Prostate gland (tissue), 2 donors: Measurements from ENCODE around the gene IER3IP1. TPM values are rescaled to one million over a fixed set of nuclear protein-coding genes. Genes with fewer than 3 reads are reported as not detected.
A peak's percentile ranks its signal among the peaks of the same experiment; 100 is the strongest.

ENCODE experiments used
- DNase-seq: peaks from one replicate; pipeline ENCODE4 v3.0.0-alpha.2; 2019; ENCODE audit warnings: low spot score
- H3K27ac ChIP-seq, 2 donors: fragments of 200-600 bp; sonication (generic); 2 replicates each; pipeline ENCODE4 v1.5.1; 2017 to 2019
- H3K27me3 ChIP-seq: fragments of 200-600 bp; sonication (generic); replicated peaks from 2 replicates; pipeline ENCODE4 v1.5.1; 2019; ENCODE audit not compliant: insufficient read depth
- H3K36me3 ChIP-seq, 2 donors: fragments of 200-600 bp; sonication (generic); 1 replicate in 1 of 2; 2 replicates in 1 of 2; pipeline versions ENCODE4 v1.5.1 to v1.8.1; 2017 to 2019
- H3K4me1 ChIP-seq: fragments of 200-600 bp; sonication (generic); replicated peaks from 2 replicates; pipeline ENCODE4 v1.5.1; 2019
- H3K4me3 ChIP-seq, 2 donors: fragments of 200-600 bp; sonication (generic); 2 replicates each; pipeline ENCODE4 v1.5.1; 2017 to 2019
- H3K9me3 ChIP-seq: fragments of 200-600 bp; sonication (generic); 2 replicates; pipeline ENCODE4 v1.5.1; 2017
- POLR2A ChIP-seq: fragments of 450-650 bp; IDR thresholded peaks from one replicate; pipeline ENCODE4 v1.6.1; 2016; ENCODE audit warnings: antibody characterized with exemption, mild to moderate bottlenecking
- POLR2AphosphoS5 ChIP-seq: sonication (generic); formaldehyde crosslinking; IDR thresholded peaks from one replicate; pipeline ENCODE4 v1.6.1; 2017; ENCODE audit warnings: antibody characterized with exemption
- WGBS: methylation state at CpG from one replicate; pipeline ENCODE4 v1.1.5; 2018; 5-methylcytosine and 5-hydroxymethylcytosine counted together
- intact Hi-C: fragments of 100-400 bp; cut with DNase I; formaldehyde crosslinking; loops from one replicate; pipeline ENCODE4 v1.14.2; 2022
- total RNA-seq, 2 donors: library from RNA; depleted of rRNA; stranded (reverse); fragments of >200 nt; gene quantifications; one replicate each; pipeline ENCODE4 v1.1.0, GENCODE V29; 2016
- TF ChIP-seq, protein P1 (sequence below), 4 experiments: fragments of 200-600 bp in 2 of 4; fragments of 450-650 bp in 2 of 4; sonication (generic) in 2 of 4; IDR thresholded peaks; 1 replicate in 3 of 4; 2 replicates in 1 of 4; pipeline ENCODE4 v1.5.1; 2016 to 2019; ENCODE audit warnings: antibody characterized with exemption in 4 of 4, mild to moderate bottlenecking in 2 of 4, moderate library complexity in 2 of 4

The IER3IP1 gene
- total RNA-seq, 2 donors from 2014 or later, result 8.4 to 15.8 TPM

DNA sequence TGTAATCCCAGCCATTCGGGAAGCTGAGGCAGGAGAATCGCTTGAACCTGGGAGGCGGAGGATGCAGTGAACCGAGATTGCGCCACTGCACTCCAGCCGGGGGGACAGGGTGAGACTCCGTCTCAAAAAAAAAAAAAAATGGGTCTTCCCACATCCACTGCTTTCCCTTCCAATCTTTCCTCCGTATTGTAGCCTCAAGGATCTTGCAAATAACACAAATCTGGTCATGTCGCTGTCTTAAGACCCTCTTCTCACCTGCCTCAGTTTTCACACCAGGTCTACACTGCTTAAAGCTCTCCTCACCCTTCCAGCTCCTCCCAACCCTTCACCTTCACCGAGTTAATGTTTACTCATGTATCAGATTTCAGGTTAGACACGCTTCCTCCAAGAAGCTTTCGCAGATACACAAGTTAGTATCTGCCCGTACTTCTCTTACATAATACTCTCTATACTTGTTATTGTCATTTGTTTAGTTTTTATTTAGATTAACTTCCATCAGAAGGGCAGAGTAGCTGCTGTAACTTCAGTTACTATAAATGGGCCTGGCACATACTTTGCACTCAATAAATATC is 1.5 kb downstream of the IER3IP1 start:
- Histone ChIP-seq H3K4me3 (no peak overlapping the region), H3K9me3 (no peaks in the 10 kb centered on the region), H3K36me3 (no peaks in the 10 kb centered on the region), H3K27me3 (no peaks in the 10 kb centered on the region), H3K27ac (no peak overlapping the region), H3K4me1 (no peaks in the 10 kb centered on the region)
- TF ChIP-seq, protein P1, sequence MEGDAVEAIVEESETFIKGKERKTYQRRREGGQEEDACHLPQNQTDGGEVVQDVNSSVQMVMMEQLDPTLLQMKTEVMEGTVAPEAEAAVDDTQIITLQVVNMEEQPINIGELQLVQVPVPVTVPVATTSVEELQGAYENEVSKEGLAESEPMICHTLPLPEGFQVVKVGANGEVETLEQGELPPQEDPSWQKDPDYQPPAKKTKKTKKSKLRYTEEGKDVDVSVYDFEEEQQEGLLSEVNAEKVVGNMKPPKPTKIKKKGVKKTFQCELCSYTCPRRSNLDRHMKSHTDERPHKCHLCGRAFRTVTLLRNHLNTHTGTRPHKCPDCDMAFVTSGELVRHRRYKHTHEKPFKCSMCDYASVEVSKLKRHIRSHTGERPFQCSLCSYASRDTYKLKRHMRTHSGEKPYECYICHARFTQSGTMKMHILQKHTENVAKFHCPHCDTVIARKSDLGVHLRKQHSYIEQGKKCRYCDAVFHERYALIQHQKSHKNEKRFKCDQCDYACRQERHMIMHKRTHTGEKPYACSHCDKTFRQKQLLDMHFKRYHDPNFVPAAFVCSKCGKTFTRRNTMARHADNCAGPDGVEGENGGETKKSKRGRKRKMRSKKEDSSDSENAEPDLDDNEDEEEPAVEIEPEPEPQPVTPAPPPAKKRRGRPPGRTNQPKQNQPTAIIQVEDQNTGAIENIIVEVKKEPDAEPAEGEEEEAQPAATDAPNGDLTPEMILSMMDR (IDR thresholded peaks at IDR 0.05), result no peak
- peak; percentile 51 for TF ChIP-seq POLR2AphosphoS5
- no peak for TF ChIP-seq POLR2A
- intact Hi-C loops, result no loop called here
- 62% methylated on average over 13 of the region's 13 CpGs for WGBS
- DNase-seq, result no peak

DNA sequence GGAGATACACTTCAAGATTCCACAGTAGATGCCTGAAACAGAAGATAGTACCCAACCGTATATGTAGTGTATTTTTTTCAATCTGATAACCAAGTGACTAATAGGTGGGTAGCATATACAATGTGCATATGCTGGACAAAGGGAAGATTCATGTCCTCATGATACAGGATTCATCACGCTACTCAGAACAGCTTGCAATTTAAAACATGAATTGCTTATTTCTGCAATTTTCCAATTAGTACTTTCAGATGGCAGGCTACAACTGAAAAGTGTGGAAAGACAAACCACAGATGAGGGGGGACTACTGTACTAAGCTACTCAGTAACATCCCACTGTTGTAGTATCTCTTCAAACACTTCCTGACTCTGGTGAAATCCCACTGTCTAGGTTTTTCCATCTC is 3.7 kb downstream of the IER3IP1 start:
- Histone ChIP-seq H3K27ac (no peak overlapping the region), H3K36me3 (no peaks in the 10 kb centered on the region), H3K9me3 (no peaks in the 10 kb centered on the region), H3K27me3 (no peaks in the 10 kb centered on the region), H3K4me1 (no peaks in the 10 kb centered on the region), H3K4me3 (no peak overlapping the region)
- TF ChIP-seq POLR2AphosphoS5 (no peak), POLR2A (no peak)
- TF ChIP-seq, protein P1 (IDR thresholded peaks at IDR 0.05), result no peak
- 81% methylated on average over 2 of the region's 2 CpGs for WGBS
- DNase-seq, result no peak
- intact Hi-C loops, result no loop called here

DNA sequence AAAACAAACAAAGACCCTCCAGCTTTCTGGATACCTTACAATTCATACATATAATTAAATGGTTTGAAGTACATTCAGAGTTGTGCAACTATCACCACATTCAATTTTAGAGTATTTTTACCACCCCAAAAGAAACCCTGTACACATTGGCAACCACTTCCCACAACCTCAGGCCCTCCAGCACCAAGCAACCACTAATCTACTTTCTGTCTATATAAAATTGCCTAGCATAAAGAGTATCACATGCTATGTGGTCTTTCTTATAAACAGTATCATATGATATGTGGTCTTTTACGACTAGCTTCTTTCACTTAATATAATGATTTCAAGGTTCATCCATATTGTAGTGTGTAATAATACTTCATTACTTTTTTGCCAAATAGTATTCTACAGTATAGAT is 7.3 kb downstream of the IER3IP1 start:
- WGBS, result 84% methylated on average over 1 of the region's 1 CpG
- no peaks in the 10 kb centered on the region for H3K27me3 ChIP-seq
- no peaks in the 10 kb centered on the region for H3K9me3 ChIP-seq
- intact Hi-C loops, result no loop called here
- H3K36me3 ChIP-seq, result no peaks in the 10 kb centered on the region
- no peaks in the 10 kb centered on the region for H3K4me1 ChIP-seq
- H3K27ac ChIP-seq, result no peak overlapping the region
- H3K4me3 ChIP-seq, result no peak overlapping the region
- no peak for DNase-seq
- no peak for TF ChIP-seq POLR2AphosphoS5
- TF ChIP-seq, protein P1 (IDR thresholded peaks at IDR 0.05), result no peak
- TF ChIP-seq POLR2A, result no peak

DNA sequence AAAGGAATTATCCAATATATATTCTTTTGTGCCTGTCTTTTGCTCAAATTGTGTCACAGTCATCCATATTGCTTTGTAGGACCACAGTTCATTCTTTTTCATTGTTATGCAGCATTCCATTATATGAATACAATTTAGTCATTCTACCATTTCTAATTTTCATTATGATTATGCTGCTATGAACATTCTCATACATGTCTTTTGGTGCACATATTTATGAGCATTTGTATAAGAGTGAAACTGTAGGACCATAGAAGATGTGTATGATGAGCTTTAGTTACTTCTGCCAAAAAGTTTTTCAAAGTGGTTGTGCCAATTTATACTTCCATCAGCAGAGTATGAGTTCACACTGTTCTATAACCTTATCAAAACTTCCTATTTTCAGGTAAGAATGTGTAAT is 7.7 kb downstream of the IER3IP1 start:
- no peak overlapping the region for H3K4me3 ChIP-seq
- TF ChIP-seq POLR2AphosphoS5, result no peak
- H3K27ac ChIP-seq, result no peak overlapping the region
- H3K4me1 ChIP-seq, result no peaks in the 10 kb centered on the region
- intact Hi-C loops, result no loop called here
- H3K27me3 ChIP-seq, result no peaks in the 10 kb centered on the region
- no peak for DNase-seq
- H3K36me3 ChIP-seq, result no peaks in the 10 kb centered on the region
- no peaks in the 10 kb centered on the region for H3K9me3 ChIP-seq

DNA sequence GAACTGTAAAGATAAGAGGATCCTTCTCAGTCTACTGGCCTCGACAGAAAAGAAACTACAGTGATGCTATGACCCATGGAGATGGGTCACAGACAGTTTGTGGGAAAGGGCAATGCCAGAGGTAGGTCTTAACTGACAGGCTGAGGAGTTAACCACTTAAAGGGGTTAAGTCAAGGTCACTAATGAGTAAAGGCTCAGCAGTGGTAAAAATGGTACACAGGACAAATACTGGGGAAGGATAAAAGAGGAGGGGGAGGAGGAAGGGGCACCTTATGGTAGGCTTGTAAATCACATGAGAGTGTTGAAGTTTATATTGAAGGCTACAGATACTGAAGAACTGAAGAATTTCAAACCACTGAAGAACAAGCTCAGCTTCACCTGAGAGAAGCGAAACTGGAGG is 9.9 kb downstream of the IER3IP1 start:
- intact Hi-C loops, result no loop called here
- WGBS, result 72% methylated on average over 2 of the region's 2 CpGs
- Histone ChIP-seq H3K36me3 (no peaks in the 10 kb centered on the region), H3K27me3 (no peaks in the 10 kb centered on the region), H3K4me1 (no peaks in the 10 kb centered on the region), H3K4me3 (no peak overlapping the region), H3K27ac (no peak overlapping the region), H3K9me3 (no peaks in the 10 kb centered on the region)
- DNase-seq, result no peak
- TF ChIP-seq POLR2A (no peak), POLR2AphosphoS5 (no peak)
- TF ChIP-seq, protein P1 (IDR thresholded peaks at IDR 0.05), result no peak
